ENCODE results near the gene THG1L. TPM values are rescaled to one million over a fixed set of nuclear protein-coding genes. Genes with fewer than 3 reads are reported as not detected.

Gene THG1L
- total RNA-seq, 1 donor from 2014 or later, result 0.32 TPM

DNA sequence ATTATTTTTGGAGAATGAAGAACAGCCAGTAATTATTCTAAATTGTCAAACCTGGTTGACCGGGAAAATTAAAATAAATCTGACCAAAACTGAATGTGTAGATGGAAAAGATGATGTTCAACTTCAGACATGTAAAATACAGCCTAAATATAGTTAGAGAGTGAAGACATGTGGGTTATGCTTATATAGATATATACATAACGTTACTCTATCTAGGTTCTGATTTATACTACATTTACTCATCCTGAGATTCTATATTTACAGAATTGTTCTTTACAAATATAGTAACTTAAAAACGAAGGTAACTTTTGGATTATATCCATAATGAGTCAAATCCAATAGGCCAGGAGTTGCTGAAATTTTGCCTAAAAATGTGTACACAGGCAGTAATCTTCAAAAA lies 20.8 kb upstream of the THG1L start:
- Histone ChIP-seq H3K27ac (no peak overlapping the region), H3K4me3 (no peak overlapping the region), H3K36me3 (no peaks in the 10 kb centered on the region), H3K4me1 (peaks cover 0 to 3% of the 10 kb centered on the region in 2 donors), H3K27me3 (no peaks in the 10 kb centered on the region), H3K9me3 (no peaks in the 10 kb centered on the region)
- DNase-seq (ENCODE audit: low spot score in 2 of 2), result no peak
- TF ChIP-seq, protein P1, sequence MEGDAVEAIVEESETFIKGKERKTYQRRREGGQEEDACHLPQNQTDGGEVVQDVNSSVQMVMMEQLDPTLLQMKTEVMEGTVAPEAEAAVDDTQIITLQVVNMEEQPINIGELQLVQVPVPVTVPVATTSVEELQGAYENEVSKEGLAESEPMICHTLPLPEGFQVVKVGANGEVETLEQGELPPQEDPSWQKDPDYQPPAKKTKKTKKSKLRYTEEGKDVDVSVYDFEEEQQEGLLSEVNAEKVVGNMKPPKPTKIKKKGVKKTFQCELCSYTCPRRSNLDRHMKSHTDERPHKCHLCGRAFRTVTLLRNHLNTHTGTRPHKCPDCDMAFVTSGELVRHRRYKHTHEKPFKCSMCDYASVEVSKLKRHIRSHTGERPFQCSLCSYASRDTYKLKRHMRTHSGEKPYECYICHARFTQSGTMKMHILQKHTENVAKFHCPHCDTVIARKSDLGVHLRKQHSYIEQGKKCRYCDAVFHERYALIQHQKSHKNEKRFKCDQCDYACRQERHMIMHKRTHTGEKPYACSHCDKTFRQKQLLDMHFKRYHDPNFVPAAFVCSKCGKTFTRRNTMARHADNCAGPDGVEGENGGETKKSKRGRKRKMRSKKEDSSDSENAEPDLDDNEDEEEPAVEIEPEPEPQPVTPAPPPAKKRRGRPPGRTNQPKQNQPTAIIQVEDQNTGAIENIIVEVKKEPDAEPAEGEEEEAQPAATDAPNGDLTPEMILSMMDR (IDR thresholded peaks at IDR 0.05), result no peak
- intact Hi-C loops (cut with DNase I), result no loop called here

DNA sequence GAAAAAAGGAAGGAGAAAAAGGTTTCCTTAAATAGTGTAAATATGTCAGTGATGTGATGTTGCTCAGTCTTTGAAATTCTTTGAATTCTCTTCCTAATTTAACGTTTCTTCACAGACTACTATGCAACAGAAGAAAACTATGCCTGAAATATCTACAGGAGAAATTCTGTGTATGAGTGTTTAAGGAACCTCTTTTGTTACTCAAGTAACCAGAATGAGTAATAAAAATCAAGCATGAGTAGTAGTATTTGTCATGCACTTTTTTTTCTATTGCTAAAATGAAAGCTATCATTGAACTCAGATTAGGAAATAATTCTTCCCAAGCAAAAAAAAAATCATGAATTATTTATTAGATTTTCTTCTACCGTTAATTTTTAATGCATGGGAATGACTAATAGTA lies 20.3 kb upstream of the THG1L start:
- TF ChIP-seq, protein P1 (IDR thresholded peaks at IDR 0.05), result no peak
- H3K27ac ChIP-seq, result no peak overlapping the region
- intact Hi-C loops (cut with DNase I), result no loop called here
- DNase-seq (ENCODE audit: low spot score in 2 of 2), result no peak
- peaks cover 0 to 3% of the 10 kb centered on the region in 2 donors for H3K4me1 ChIP-seq
- no peaks in the 10 kb centered on the region for H3K27me3 ChIP-seq
- no peak overlapping the region for H3K4me3 ChIP-seq
- no peaks in the 10 kb centered on the region for H3K9me3 ChIP-seq
- no peaks in the 10 kb centered on the region for H3K36me3 ChIP-seq

DNA sequence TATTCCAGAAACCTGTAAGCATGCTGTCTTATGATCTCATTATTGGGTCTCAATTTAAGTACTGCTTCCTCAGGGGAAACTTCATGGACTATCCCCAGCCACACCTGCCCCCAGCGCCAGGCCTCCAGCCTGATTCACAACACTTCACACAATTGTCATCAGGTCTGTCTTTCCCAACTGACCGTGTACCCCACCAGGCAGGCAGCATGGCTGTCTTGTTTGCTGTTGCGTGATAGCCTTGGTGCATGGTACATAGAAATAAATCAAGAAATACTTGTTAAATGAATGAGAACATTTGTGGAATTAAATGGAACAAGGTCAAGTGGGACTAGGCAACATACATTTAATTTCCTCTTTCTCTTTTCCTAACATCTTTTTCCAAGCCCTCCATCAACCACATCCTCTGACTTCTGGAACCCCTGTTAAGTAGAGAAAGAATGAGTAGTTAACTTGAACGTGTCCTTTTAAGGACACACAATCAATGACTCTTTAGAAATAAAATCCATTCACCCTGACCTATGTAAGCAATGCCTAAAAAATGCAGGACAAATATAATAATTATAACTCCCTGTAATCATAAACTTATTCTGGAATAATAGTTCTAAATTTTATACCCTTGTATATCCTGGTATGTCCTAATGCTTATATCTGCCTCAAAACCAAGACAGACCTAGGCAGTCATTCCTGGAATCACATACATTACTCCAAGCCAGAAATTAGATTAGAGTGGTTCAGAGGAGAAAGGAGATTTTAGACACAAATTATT lies 17.2 kb upstream of the THG1L start:
- intact Hi-C loops (cut with DNase I), result no loop called here
- no peak overlapping the region for H3K27ac ChIP-seq

DNA sequence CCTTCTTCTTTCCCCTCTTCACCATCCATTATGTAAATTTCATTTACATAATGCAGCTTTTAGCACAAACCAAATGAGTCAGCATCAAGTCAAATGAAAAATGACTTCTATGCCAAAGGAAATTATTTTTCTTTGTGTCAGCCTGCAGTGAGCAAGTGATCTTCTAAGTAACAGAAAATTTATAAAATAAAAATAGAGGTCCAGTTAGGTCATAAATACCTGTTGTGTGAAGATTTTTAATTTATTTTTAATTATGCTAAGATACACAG lies 16.7 kb upstream of the THG1L start:
- H3K27me3 ChIP-seq, result no peaks in the 10 kb centered on the region
- TF ChIP-seq, protein P1 (IDR thresholded peaks at IDR 0.05), result no peak
- intact Hi-C loops (cut with DNase I), result no loop called here

More for the DNA sequence above, 17.2 kb upstream of the THG1L start:
- Histone ChIP-seq H3K36me3 (no peaks in the 10 kb centered on the region), H3K4me1 (peaks cover 0 to 7% of the 10 kb centered on the region in 2 donors), H3K4me3 (no peak overlapping the region), H3K27me3 (no peaks in the 10 kb centered on the region), H3K9me3 (no peaks in the 10 kb centered on the region)
- DNase-seq (ENCODE audit: low spot score in 2 of 2), result no peak
- TF ChIP-seq, protein P1 (IDR thresholded peaks at IDR 0.05), result no peak

GRCh38 chr5:157718519-157718918 lies 12.7 kb upstream of the THG1L start:
- H3K4me3 ChIP-seq, result peak overlapping the region in 1 of 2 donors; percentile 1
- TF ChIP-seq, protein P1 (IDR thresholded peaks at IDR 0.05), result peak; percentile 55 to 64 (median 61)
- DNase-seq (ENCODE audit: low spot score in 2 of 2), result no peak
- H3K27me3 ChIP-seq, result no peaks in the 10 kb centered on the region
- no peaks in the 10 kb centered on the region for H3K9me3 ChIP-seq
- H3K27ac ChIP-seq, result no peak overlapping the region
- intact Hi-C loops (cut with DNase I), result loop anchor here (1.0 to 2.0 kb wide), 4 partner anchors 242 to 390 kb away; no protein-coding TSS in a partner anchor
- no peaks in the 10 kb centered on the region for H3K36me3 ChIP-seq
- peaks cover 0 to 5% of the 10 kb centered on the region in 2 donors for H3K4me1 ChIP-seq

More for the DNA sequence above, 16.7 kb upstream of the THG1L start:
- no peak overlapping the region for H3K4me3 ChIP-seq
- no peak overlapping the region for H3K27ac ChIP-seq
- H3K36me3 ChIP-seq, result no peaks in the 10 kb centered on the region
- H3K9me3 ChIP-seq, result no peaks in the 10 kb centered on the region
- H3K4me1 ChIP-seq, result peaks cover 0 to 7% of the 10 kb centered on the region in 2 donors
- DNase-seq (ENCODE audit: low spot score in 2 of 2), result no peak
